ENCODE measurements around the gene C16orf74. TPM values are rescaled to one million over a fixed set of nuclear protein-coding genes. Genes with fewer than 3 reads are reported as not detected.

C16orf74 gene
- 0.13 TPM in 1 of 2 replicates, not detected in the other for total RNA-seq (2016; rRNA removed; fragmentation: Illumina TruSeq; extraction: Trizol)
- 0.35 TPM in 1 of 2 replicates, not detected in the other for total RNA-seq (2016; cell fraction: cytosol; rRNA removed; fragmentation: Illumina TruSeq; extraction: Trizol; ENCODE audit: low read depth)
- total RNA-seq (2016; cell fraction: insoluble cytoplasmic fraction; rRNA removed; fragmentation: Illumina TruSeq; extraction: Trizol) = not detected in 2 replicates
- total RNA-seq (2016; cell fraction: membrane; rRNA removed; fragmentation: Illumina TruSeq; extraction: Trizol) = not detected in 2 replicates
- not detected in 2 replicates for total RNA-seq (2016; cell fraction: nucleus; rRNA removed; fragmentation: Illumina TruSeq; extraction: Trizol)
- 0.26 and 0.29 TPM in 2 replicates for polyA plus RNA-seq (2011; rRNA removed)
- polyA plus RNA-seq (2011; cell fraction: cytosol; rRNA removed) = 0.13 and 0.28 TPM in 2 replicates
- polyA plus RNA-seq (2011; cell fraction: nucleus; rRNA removed) = 0.16 and 0.37 TPM in 2 replicates
- not detected in 2 replicates for polyA plus RNA-seq (2012)
- 0.35 and 0.65 TPM in 2 replicates for polyA plus RNA-seq (2016; cell fraction: cytosol; fragmentation: Illumina TruSeq; extraction: Trizol; ENCODE audit: low read depth)
- polyA plus RNA-seq (2016; cell fraction: insoluble cytoplasmic fraction; fragmentation: Illumina TruSeq; extraction: Trizol; ENCODE audit: low read depth) = not detected in 2 replicates
- polyA plus RNA-seq (2016; cell fraction: membrane; fragmentation: Illumina TruSeq; extraction: Trizol; ENCODE audit: low read depth) = 0.33 TPM in 1 of 2 replicates, not detected in the other
- polyA plus RNA-seq (2016; cell fraction: nucleus; fragmentation: Illumina TruSeq; extraction: Trizol; ENCODE audit: insufficient read depth, low read depth) = not detected in 2 replicates
- polyA minus RNA-seq (2011; rRNA and poly(A)+ RNA removed; ENCODE audit: low replicate concordance) = 0.44 and 7.8 TPM in 2 replicates
- not detected in 2 replicates for polyA minus RNA-seq (2011; cell fraction: cytosol; rRNA and poly(A)+ RNA removed)
- polyA minus RNA-seq (2011; cell fraction: nucleus; rRNA and poly(A)+ RNA removed) = not detected in 2 replicates
- Bru-seq, nascent RNA = percentile 12 among the genes with signal in this experiment
- percentile 18 among the genes with signal in this experiment for BruChase-seq, experiment 1, labeled RNA remaining after a 6-hour chase
- BruChase-seq, experiment 2, labeled RNA remaining after a 2-hour chase = percentile 24 among the genes with signal in this experiment
- long read RNA-seq, experiment 1 = 0 reads
- long read RNA-seq, experiment 2, partial matches to known transcripts = 0 of 1 reads
- long read RNA-seq, experiment 2, other reads (novel, unspliced or antisense) = 1 of 1 reads

DNA sequence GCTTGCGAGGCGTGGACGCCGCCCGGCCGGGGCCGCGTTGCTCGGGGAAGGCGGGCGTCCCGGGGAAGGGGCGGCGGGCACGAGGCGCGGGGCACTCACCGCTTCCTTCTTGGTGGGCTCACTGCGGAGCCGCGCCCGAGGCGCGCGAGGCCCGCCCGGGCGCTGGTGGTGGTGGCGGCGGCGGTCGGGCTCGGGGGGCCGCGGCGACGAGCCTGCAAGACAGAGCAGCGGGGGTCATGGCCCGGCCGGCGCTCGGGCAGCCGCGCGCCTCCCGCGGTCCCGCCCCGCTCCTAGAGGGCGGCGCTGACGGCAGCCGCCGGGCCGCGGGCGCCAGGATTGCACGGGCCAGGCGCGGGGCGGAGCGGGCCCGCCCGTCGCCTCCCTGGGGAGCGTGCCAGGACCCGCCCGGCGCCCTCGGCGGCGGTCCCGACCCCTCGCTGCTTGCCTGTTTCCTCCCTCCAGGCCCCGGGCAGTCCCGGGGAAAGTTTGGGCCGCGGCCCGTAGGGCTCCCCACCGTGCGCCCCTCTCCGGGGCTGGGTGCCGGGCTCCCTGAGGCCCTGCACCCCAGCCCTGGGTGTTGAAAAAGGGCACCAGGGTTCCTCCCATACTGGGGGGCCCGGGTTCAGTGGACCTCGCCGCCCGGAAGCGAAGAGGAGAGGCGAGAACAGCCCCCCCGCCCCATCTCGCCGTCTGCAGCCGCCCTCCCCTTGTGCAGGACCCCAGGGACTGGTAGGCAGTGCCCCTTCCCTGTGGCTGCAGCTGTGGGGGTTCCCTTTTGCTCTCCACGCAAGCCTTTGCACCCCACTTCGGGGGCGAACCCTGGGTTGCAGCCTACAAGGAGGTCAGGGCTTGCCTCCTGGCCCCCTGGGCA is at the start of gene C16orf74:
Gene C16orf74 (minus strand): TSS at position 270 of the 871 bp plus-strand sequence. CDS start 15,879 bp downstream, outside the sequence.
- peaks cover 8% of the 10 kb centered on the region; the same call in 1 of the 2 replicates for H4K20me1 ChIP-seq (ENCODE audit: insufficient read depth, low read length)
- H3K36me3 ChIP-seq (replicated peaks in 1 of 2; ENCODE audit: control insufficient read depth in 1 of 2, insufficient read depth in 2 of 2, low read length in 2 of 2) = no peaks in the 10 kb centered on the region
- 0 out of 2 replicates have a peak, but pooled peaks cover 22% of the 10 kb centered on the region for H3K4me1 ChIP-seq (ENCODE audit: insufficient read depth, low read length)
- ChIA-PET POLR2A (no interaction called here), CTCF (ENCODE audit: low intra/inter-chr PET ratio, low total read pairs) (no interaction called here)
- no peak within 1 kb of the TSS for H2AFZ ChIP-seq (ENCODE audit: low read length)
- BruUV-seq (replicated peaks) = no TSS peak
- intact Hi-C loops (cut with micrococcal nuclease; ENCODE audit: unreplicated experiment) (no loop called here), in situ Hi-C loops (cut with HindIII; ENCODE audit: extremely low pct_ligation_motif_present, low pct_unique_long_range_greater_than_20kb) (no loop called here)
- WGBS (ENCODE audit: low lambda C conversion rate) = 5% methylated on average over 22 of the region's 96 CpGs
- ATAC-seq = peak; percentile 82
- no peak within 1 kb of the TSS for H3K27ac ChIP-seq (ENCODE audit: extremely low read length, insufficient read depth, low read length)
- peak within 1 kb of the TSS; percentile 38 to 64 (median 49); a peak in 4 of 6 replicates for H3K4me3 ChIP-seq (replicated peaks in 1 of 3; ENCODE audit: insufficient read depth in 1 of 3, low read depth in 2 of 3, low read length in 3 of 3)
- no peak for FAIRE-seq
- DNase-seq (ENCODE audit: low spot score) = no peak
- no peak within 1 kb of the TSS for H3K9ac ChIP-seq (ENCODE audit: insufficient read depth, low read depth, low read length)
- peaks cover 32 to 69% of the 10 kb centered on the region in 2 experiments for H3K27me3 ChIP-seq (ENCODE audit: control insufficient read depth in 1 of 2, insufficient read depth in 2 of 2, low read length in 2 of 2)
- H3K79me2 ChIP-seq (ENCODE audit: insufficient read depth, low read length) = no peaks in the 10 kb centered on the region
- peak within 1 kb of the TSS; percentile 72 for H3K4me2 ChIP-seq (ENCODE audit: low read depth, low read length)
- H3K9me3 ChIP-seq (ENCODE audit: low read length) = no peaks in the 10 kb centered on the region
- TF ChIP-seq IKZF1 (IDR thresholded peaks at IDR 0.05) (no peak), AGO1 (IDR thresholded peaks at IDR 0.05; ENCODE audit: low read depth, low read length, poor library complexity, severe bottlenecking) (peak; percentile 39), SKIL (CRISPR knock-in tag; IDR thresholded peaks at IDR 0.05; ENCODE audit: borderline replicate concordance) (no peak), NR0B2 (CRISPR knock-in tag; IDR thresholded peaks at IDR 0.05) (0 out of 2 replicates have a peak, but pooled peaks have one; percentile 3), PAF1 (CRISPR knock-in tag; IDR thresholded peaks at IDR 0.05) (no peak), ZNF850 (CRISPR knock-in tag; conservative IDR thresholded peaks at IDR 0.05) (no peak)
- TF ChIP-seq, protein P1, sequence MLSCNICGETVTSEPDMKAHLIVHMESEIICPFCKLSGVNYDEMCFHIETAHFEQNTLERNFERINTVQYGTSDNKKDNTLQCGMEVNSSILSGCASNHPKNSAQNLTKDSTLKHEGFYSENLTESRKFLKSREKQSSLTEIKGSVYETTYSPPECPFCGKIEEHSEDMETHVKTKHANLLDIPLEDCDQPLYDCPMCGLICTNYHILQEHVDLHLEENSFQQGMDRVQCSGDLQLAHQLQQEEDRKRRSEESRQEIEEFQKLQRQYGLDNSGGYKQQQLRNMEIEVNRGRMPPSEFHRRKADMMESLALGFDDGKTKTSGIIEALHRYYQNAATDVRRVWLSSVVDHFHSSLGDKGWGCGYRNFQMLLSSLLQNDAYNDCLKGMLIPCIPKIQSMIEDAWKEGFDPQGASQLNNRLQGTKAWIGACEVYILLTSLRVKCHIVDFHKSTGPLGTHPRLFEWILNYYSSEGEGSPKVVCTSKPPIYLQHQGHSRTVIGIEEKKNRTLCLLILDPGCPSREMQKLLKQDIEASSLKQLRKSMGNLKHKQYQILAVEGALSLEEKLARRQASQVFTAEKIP (CRISPR knock-in tag; IDR thresholded peaks at IDR 0.05; ENCODE audit: borderline replicate concordance) = no peak
